CD4-positive, alpha-beta memory T cell (primary cell): ENCODE results near the gene MYO5B. TPM values are rescaled to one million over a fixed set of nuclear protein-coding genes. Genes with fewer than 3 reads are reported as not detected.

Experiments
- CTCF ChIA-PET: fragments of 350-600 bp; sonication (Branson Sonifier 250); formaldehyde crosslinking; loops from one replicate; lab custom pipeline; 2021; ENCODE audit warnings: inconsistent platforms; ENCODE audit not compliant: partially characterized antibody; lab: Charles Lee
- POLR2A ChIA-PET: fragments of 350-600 bp; sonication (Branson Sonifier 250); formaldehyde crosslinking; loops from one replicate; lab custom pipeline; 2021; ENCODE audit not compliant: partially characterized antibody; lab: Charles Lee
- DNase-seq, 5 donors: peaks; one replicate each; pipeline versions ENCODE4 v3.0.0 to v3.0.0-alpha.2; 2020 to 2022; ENCODE audit warnings: mixed read lengths in 1 of 5
- H3K27ac ChIP-seq: one replicate; pipeline ENCODE4 v1.7.0; 2013; ENCODE audit warnings: low read depth, low read length
- H3K27me3 ChIP-seq: 2 replicates; pipeline ENCODE4 v1.7.0; 2013; ENCODE audit warnings: mild to moderate bottlenecking, low read length, moderate library complexity; ENCODE audit not compliant: insufficient read depth
- H3K36me3 ChIP-seq: 2 replicates; pipeline ENCODE4 v1.7.0; 2013; ENCODE audit warnings: mild to moderate bottlenecking, low read length, moderate library complexity; ENCODE audit not compliant: insufficient read depth
- H3K4me1 ChIP-seq: 2 replicates; pipeline ENCODE4 v1.7.0; 2013; ENCODE audit warnings: mild to moderate bottlenecking, low read length, moderate library complexity; ENCODE audit not compliant: insufficient read depth
- H3K4me3 ChIP-seq, 2 donors: one replicate each; pipeline ENCODE4 v1.7.0; 2013; ENCODE audit warnings: low read length in 2 of 2, mild to moderate bottlenecking in 1 of 2
- H3K9me3 ChIP-seq, 2 donors: one replicate each; pipeline ENCODE4 v1.7.0; 2013; ENCODE audit warnings: low read length in 2 of 2, control low read depth in 1 of 2; ENCODE audit not compliant: control insufficient read depth in 1 of 2
- H3K27ac Mint-ChIP-seq, 7 donors: one replicate each; pipeline ENCODE4 v1.8.0; 2020 to 2021; ENCODE audit warnings: mixed read lengths in 7 of 7, mild to moderate bottlenecking in 6 of 7, inconsistent platforms in 3 of 7, moderate library complexity in 3 of 7
- H3K27me3 Mint-ChIP-seq, 2 donors: one replicate each; pipeline ENCODE4 v1.8.0; 2020 to 2021; ENCODE audit warnings: mixed read lengths in 2 of 2
- H3K36me3 Mint-ChIP-seq, 2 donors: one replicate each; pipeline ENCODE4 v1.8.0; 2020 to 2021; ENCODE audit warnings: mixed read lengths in 2 of 2, inconsistent platforms in 1 of 2, mild to moderate bottlenecking in 1 of 2
- H3K4me1 Mint-ChIP-seq, 4 donors: one replicate each; pipeline ENCODE4 v1.8.0; 2020 to 2021; ENCODE audit warnings: mixed read lengths in 4 of 4, mild to moderate bottlenecking in 1 of 4
- H3K4me3 Mint-ChIP-seq, 8 donors: one replicate each; pipeline ENCODE4 v1.8.0; 2020 to 2021; ENCODE audit warnings: mixed read lengths in 8 of 8, mild to moderate bottlenecking in 7 of 8, moderate library complexity in 6 of 8, inconsistent platforms in 3 of 8
- H3K9me3 Mint-ChIP-seq, 8 donors: one replicate each; pipeline ENCODE4 v1.8.0; 2020 to 2021; ENCODE audit warnings: mixed read lengths in 8 of 8, mild to moderate bottlenecking in 5 of 8, inconsistent platforms in 3 of 8, moderate library complexity in 1 of 8
- intact Hi-C: fragments of 100-400 bp; cut with micrococcal nuclease; formaldehyde crosslinking; loops from one replicate; pipeline ENCODE4 v1.15.1; 2023
- polyA plus RNA-seq, 2 donors: library from polyadenylated mRNA; unstranded; fragments of 300-500 nt; fragmentation: Illumina TruSeq; gene quantifications; one replicate each; pipeline ENCODE4 v1.2.3, GENCODE V29; 2021
- total RNA-seq, 2 experiments: library from RNA; stranded (reverse); gene quantifications; one replicate each; pipeline ENCODE4 v1.2.3, GENCODE V29; 2021

Gene MYO5B
- total and polyA plus RNA-seq, 4 experiments from 2014 or later: 0.02 TPM; not detected in 3

- Mint-ChIP-seq H3K27me3 (no peaks in the 10 kb centered on the region), H3K4me1 (peaks cover 0 to 3% (median 0%) of the 10 kb centered on the region in 4 donors), H3K27ac (no peak overlapping the region), H3K9me3 (peaks cover 4 to 18% (median 8%) of the 10 kb centered on the region in 8 donors), H3K36me3 (peaks cover 0 to 9% of the 10 kb centered on the region in 2 donors), H3K4me3 (no peak overlapping the region)
- Histone ChIP-seq H3K9me3 (no peaks in the 10 kb centered on the region), H3K4me3 (no peak overlapping the region), H3K4me1 (no peaks in the 10 kb centered on the region), H3K36me3 (no peaks in the 10 kb centered on the region), H3K27me3 (no peaks in the 10 kb centered on the region), H3K27ac (no peak overlapping the region)
- intact Hi-C loops: no loop called here
- no peak for DNase-seq
- POLR2A ChIA-PET: no interaction called here
- CTCF ChIA-PET: no interaction called here
Observed at GRCh38 chr18:49827996-49828395, 367.0 kb downstream of the MYO5B start.

GRCh38 chr18:49819823-49820671 is 374.9 kb downstream of the MYO5B start:
- peak; percentile 74 to 82 (median 77) for DNase-seq
- H3K27ac Mint-ChIP-seq: peak overlapping the region; percentile 86 to 93 (median 87)
- H3K4me1 Mint-ChIP-seq: peaks cover 43 to 67% (median 54%) of the 10 kb centered on the region in 4 donors
- intact Hi-C loops: loop anchor here (2.0 to 10.0 kb wide), 3 partner anchors 31 to 1375 kb away; partner anchors contain the start of gene MEX3C
- peaks cover 0 to 4% of the 10 kb centered on the region in 2 donors for H3K36me3 Mint-ChIP-seq
- Histone ChIP-seq H3K27ac (peak overlapping the region; percentile 36), H3K4me1 (peaks cover 53% of the 10 kb centered on the region), H3K4me3 (peak overlapping the region in 1 of 2 donors; percentile 25), H3K27me3 (no peaks in the 10 kb centered on the region), H3K36me3 (no peaks in the 10 kb centered on the region), H3K9me3 (no peaks in the 10 kb centered on the region)
- no peaks in the 10 kb centered on the region for H3K27me3 Mint-ChIP-seq
- ChIA-PET POLR2A (interaction anchor here (0.6 to 2.3 kb wide), 10 partner anchors 8 to 1335 kb away, joined by 3 to 12 read pairs (median 4); partner anchors contain the start of genes C18orf32 and SMAD4), CTCF (interaction anchor here (0.7 to 2.0 kb wide), 5 partner anchors 10 to 41 kb away, joined by 3 to 5 read pairs (median 4); no protein-coding TSS in a partner anchor)
- peaks cover 0 to 3% (median 0%) of the 10 kb centered on the region in 8 donors for H3K9me3 Mint-ChIP-seq
- H3K4me3 Mint-ChIP-seq: peak overlapping the region; percentile 67 to 84 (median 76)

GRCh38 chr18:49819071-49819662 is 375.8 kb downstream of the MYO5B start:
- DNase-seq: no peak
- Histone ChIP-seq H3K36me3 (no peaks in the 10 kb centered on the region), H3K9me3 (no peaks in the 10 kb centered on the region), H3K4me1 (peaks cover 60% of the 10 kb centered on the region), H3K27ac (peak overlapping the region; percentile 36), H3K27me3 (no peaks in the 10 kb centered on the region), H3K4me3 (peak overlapping the region in 1 of 2 donors; percentile 25)
- H3K27ac Mint-ChIP-seq: peak overlapping the region; percentile 86 to 93 (median 87)
- H3K4me3 Mint-ChIP-seq: peak overlapping the region in 7 of 8 donors; percentile 69 to 84 (median 77)
- intact Hi-C loops: loop anchor here (10.0 kb wide), 2 partner anchors 874 to 1376 kb away; partner anchors contain the start of gene MEX3C
- peaks cover 0 to 3% (median 0%) of the 10 kb centered on the region in 8 donors for H3K9me3 Mint-ChIP-seq
- H3K27me3 Mint-ChIP-seq: no peaks in the 10 kb centered on the region
- H3K4me1 Mint-ChIP-seq: peaks cover 47 to 76% (median 60%) of the 10 kb centered on the region in 4 donors
- POLR2A ChIA-PET: interaction anchor here (0.9 to 2.3 kb wide), 8 partner anchors 8 to 1211 kb away, joined by 3 to 12 read pairs (median 4); partner anchors contain the start of genes C18orf32 and SMAD4
- CTCF ChIA-PET: interaction anchor here (0.7 to 2.0 kb wide), 4 partner anchors 9 to 41 kb away, joined by 3 to 5 read pairs (median 3); no protein-coding TSS in a partner anchor
- H3K36me3 Mint-ChIP-seq: peaks cover 0 to 4% of the 10 kb centered on the region in 2 donors

GRCh38 chr18:49817947-49818346 is 377.0 kb downstream of the MYO5B start:
- no peak for DNase-seq
- peaks cover 0 to 10% of the 10 kb centered on the region in 2 donors for H3K36me3 Mint-ChIP-seq
- H3K4me3 ChIP-seq: no peak overlapping the region
- peak overlapping the region in 6 of 7 donors; percentile 10 to 87 (median 67) for H3K27ac Mint-ChIP-seq
- intact Hi-C loops: loop anchor here (10.0 kb wide), 2 partner anchors 873 to 1377 kb away; partner anchors contain the start of gene MEX3C
- H3K36me3 ChIP-seq: no peaks in the 10 kb centered on the region
- no peaks in the 10 kb centered on the region for H3K27me3 Mint-ChIP-seq
- no peaks in the 10 kb centered on the region for H3K9me3 ChIP-seq
- POLR2A ChIA-PET: interaction anchor here (2.3 kb wide), 1 partner anchor 331 kb away, joined by 12 read pairs; the partner anchor contains the start of gene C18orf32
- H3K4me1 Mint-ChIP-seq: peaks cover 48 to 85% (median 62%) of the 10 kb centered on the region in 4 donors
- no peaks in the 10 kb centered on the region for H3K27me3 ChIP-seq
- H3K4me1 ChIP-seq: peaks cover 60% of the 10 kb centered on the region
- H3K9me3 Mint-ChIP-seq: peaks cover 0 to 4% (median 0%) of the 10 kb centered on the region in 8 donors
- CTCF ChIA-PET: no interaction called here
- peak overlapping the region in 4 of 8 donors; percentile 4 to 74 (median 59) for H3K4me3 Mint-ChIP-seq
- H3K27ac ChIP-seq: no peak overlapping the region

- H3K27me3 ChIP-seq: no peaks in the 10 kb centered on the region
- peaks cover 74% of the 10 kb centered on the region for H3K4me1 ChIP-seq
- H3K4me3 ChIP-seq: no peak overlapping the region
- Mint-ChIP-seq H3K27ac (peak overlapping the region in 1 of 7 donors; percentile 3), H3K36me3 (peaks cover 0 to 10% of the 10 kb centered on the region in 2 donors), H3K9me3 (peaks cover 0 to 4% (median 0%) of the 10 kb centered on the region in 8 donors), H3K27me3 (no peaks in the 10 kb centered on the region), H3K4me3 (peak overlapping the region in 4 of 8 donors; percentile 46 to 57 (median 54)), H3K4me1 (peaks cover 56 to 89% (median 68%) of the 10 kb centered on the region in 4 donors)
- DNase-seq: no peak
- POLR2A ChIA-PET: no interaction called here
- H3K9me3 ChIP-seq: no peaks in the 10 kb centered on the region
- intact Hi-C loops: loop anchor here (10.0 kb wide), 2 partner anchors 871 to 1379 kb away; partner anchors contain the start of gene MEX3C
- CTCF ChIA-PET: no interaction called here
- no peaks in the 10 kb centered on the region for H3K36me3 ChIP-seq
- no peak overlapping the region for H3K27ac ChIP-seq
Observed at GRCh38 chr18:49815927-49816326, 379.0 kb downstream of the MYO5B start.

GRCh38 chr18:49814147-49814499 is 380.8 kb downstream of the MYO5B start:
- intact Hi-C loops: loop anchor here (1.0 to 10.0 kb wide), 5 partner anchors 322 to 1381 kb away; partner anchors contain the start of genes CXXC1, MEX3C and RPL17
- peak in 1 of 5 donors; percentile 57 for DNase-seq
- Mint-ChIP-seq H3K27ac (peak overlapping the region; percentile 91 to 99 (median 97)), H3K4me1 (peaks cover 41 to 75% (median 57%) of the 10 kb centered on the region in 4 donors), H3K4me3 (peak overlapping the region; percentile 95 to 100 (median 96)), H3K9me3 (peaks cover 2 to 14% (median 7%) of the 10 kb centered on the region in 8 donors), H3K36me3 (peaks cover 13 to 15% of the 10 kb centered on the region in 2 donors), H3K27me3 (no peaks in the 10 kb centered on the region)
- no peaks in the 10 kb centered on the region for H3K36me3 ChIP-seq
- ChIA-PET POLR2A (interaction anchor here (0.6 to 1.9 kb wide), 8 partner anchors 9 to 452 kb away, joined by 3 to 13 read pairs (median 3); partner anchors contain the start of genes C18orf32 and CFAP53), CTCF (no interaction called here)
- peak overlapping the region; percentile 80 for H3K27ac ChIP-seq
- H3K4me3 ChIP-seq: peak overlapping the region; percentile 88 to 90
- H3K4me1 ChIP-seq: peaks cover 56% of the 10 kb centered on the region
- no peaks in the 10 kb centered on the region for H3K27me3 ChIP-seq
- H3K9me3 ChIP-seq: no peaks in the 10 kb centered on the region
